ENCODE results near the gene DNAAF3. TPM values are rescaled to one million over a fixed set of nuclear protein-coding genes. Genes with fewer than 3 reads are reported as not detected.

DNAAF3 gene
- total and polyA plus RNA-seq, 8 donors, result 1.2 to 3.3 (median 2.6) TPM

DNA sequence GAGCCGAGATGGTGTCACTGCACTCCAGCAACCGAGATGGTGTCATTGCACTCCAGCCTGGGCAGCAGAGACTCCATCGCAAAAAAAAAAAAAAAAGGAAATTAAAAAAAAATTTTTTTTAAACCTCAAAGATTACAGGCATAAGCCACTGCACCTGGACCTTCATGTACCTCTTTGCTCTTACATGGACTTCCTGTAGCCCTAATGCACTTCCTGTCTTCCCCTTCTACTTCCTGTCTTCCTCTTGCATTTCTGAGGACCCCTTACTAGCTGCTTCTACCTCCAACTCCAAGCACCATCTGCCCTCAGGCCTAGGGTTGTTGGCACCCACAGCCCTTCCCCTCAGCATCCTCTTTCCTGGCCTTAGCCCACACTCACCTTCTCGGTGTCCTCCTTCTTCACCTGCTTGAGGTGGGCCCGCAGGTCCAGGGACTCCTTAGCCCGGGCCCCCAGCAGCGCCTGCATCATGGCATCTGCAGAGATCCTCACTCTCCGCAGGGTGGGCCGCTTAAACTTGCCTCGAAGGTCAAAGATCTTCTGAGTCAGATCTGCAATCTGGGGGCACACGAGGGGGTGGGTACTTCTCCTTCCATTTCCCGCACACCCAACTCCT, 12.7 kb downstream of the DNAAF3 start:
- WGBS, 2 donors, result 70 to 78% methylated on average over 12 of the region's 12 CpGs
- H3K27ac ChIP-seq, result no peak overlapping the region
- no peak overlapping the region for H3K4me3 ChIP-seq
- peaks cover 0 to 4% (median 0%) of the 10 kb centered on the region in 3 donors for H3K4me1 ChIP-seq
- H3K36me3 ChIP-seq, result no peaks in the 10 kb centered on the region
- TF ChIP-seq CTCF (IDR thresholded peaks at IDR 0.05), result no peak
- intact Hi-C loops (cut with DNase I), result no loop called here
- DNase-seq (no peak), ATAC-seq (no peak), FAIRE-seq (no peak)
- H3K27me3 ChIP-seq, result no peaks in the 10 kb centered on the region
- H3K9me3 ChIP-seq, result no peaks in the 10 kb centered on the region

DNA sequence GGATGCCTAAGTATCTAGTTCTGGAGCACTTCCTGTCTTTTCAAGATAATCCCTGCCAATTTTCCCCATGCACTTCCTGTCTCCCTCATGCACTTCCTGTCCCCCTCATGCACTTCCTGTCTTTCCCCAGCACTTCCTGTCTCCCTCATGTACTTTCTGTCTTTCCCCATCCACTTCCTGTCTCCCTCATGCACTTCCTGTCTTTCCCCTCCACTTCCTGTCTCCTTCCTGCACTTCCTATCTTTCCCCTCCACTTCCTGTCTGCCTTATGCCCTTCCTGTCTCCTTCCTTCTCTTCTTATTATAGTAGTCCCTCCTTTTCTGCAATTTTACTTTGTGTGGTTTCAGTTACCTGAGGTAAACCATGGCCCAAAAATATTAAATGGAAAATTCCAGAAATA, 14.4 kb downstream of the DNAAF3 start:
- intact Hi-C loops (cut with DNase I), result no loop called here
- no peak for TF ChIP-seq CTCF (IDR thresholded peaks at IDR 0.05)
- no peak overlapping the region for H3K27ac ChIP-seq
- no peaks in the 10 kb centered on the region for H3K27me3 ChIP-seq
- no peaks in the 10 kb centered on the region for H3K9me3 ChIP-seq
- no peaks in the 10 kb centered on the region for H3K36me3 ChIP-seq
- ATAC-seq, result no peak
- DNase-seq, result no peak
- H3K4me3 ChIP-seq, result no peak overlapping the region
- FAIRE-seq, result no peak
- peaks cover 0 to 4% (median 0%) of the 10 kb centered on the region in 3 donors for H3K4me1 ChIP-seq

- no peaks in the 10 kb centered on the region for H3K4me1 ChIP-seq
- intact Hi-C loops (cut with DNase I), result loop anchor here in 1 of 3 donors (10.0 kb wide), 1 partner anchor 265 kb away; no protein-coding TSS in a partner anchor
- no peak for TF ChIP-seq CTCF (IDR thresholded peaks at IDR 0.05)
- DNase-seq (no peak), ATAC-seq (no peak), FAIRE-seq (no peak)
- WGBS, 2 donors, result 4 to 7% methylated on average over 18 of the region's 18 CpGs
- H3K27ac ChIP-seq, result no peak within 1 kb of the TSS
- no peaks in the 10 kb centered on the region for H3K9me3 ChIP-seq
- no peaks in the 10 kb centered on the region for H3K36me3 ChIP-seq
- H3K27me3 ChIP-seq, result peaks cover 0 to 5% (median 2%) of the 10 kb centered on the region in 4 donors
- H3K4me3 ChIP-seq, result no peak within 1 kb of the TSS
These were observed 17.1 kb downstream of the DNAAF3 start, which contains the start of gene TNNT1 for GRCh38 chr19:55149078-55150003. Gene TNNT1, minus strand, starts transcription at chr19:55149206. Its CDS starts 2,049 bp downstream, at chr19:55147157.

DNA sequence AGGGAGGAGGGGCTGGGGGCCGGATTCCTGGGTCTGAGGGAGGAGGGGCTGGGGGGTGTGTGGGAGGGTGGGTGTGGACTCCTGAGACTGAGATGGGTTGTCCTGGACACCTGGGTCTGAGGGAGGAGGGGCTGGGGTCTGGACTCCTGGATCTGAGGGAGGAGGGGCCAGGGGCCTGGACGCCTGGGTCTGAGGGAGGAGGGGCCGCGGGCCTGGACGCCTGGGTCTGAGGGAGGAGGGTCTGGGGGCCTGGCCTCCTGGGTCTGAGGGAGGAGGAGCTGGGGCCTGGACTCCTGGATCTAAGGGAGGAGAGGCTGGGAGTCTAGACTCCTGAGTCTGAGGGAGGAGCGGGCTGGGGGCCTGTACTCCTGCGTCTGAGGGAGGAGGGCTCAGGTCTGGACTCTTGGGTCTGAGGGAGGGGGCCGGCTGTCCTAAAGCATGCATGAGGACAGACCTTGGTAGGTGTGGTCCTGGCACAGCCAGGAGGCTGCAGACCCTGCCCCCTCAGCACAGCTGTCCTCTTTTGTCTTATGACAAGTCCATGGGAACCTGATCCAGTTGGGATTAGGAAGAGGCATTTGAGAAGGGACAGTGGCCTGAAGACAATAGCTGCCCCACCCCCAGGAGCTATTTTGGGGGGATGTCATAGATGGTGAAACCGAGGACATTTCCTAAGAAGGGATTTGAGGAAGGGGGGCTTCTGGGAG, 18.7 kb downstream of the DNAAF3 start:
- H3K4me3 ChIP-seq, result no peak overlapping the region
- ATAC-seq (no peak), FAIRE-seq (no peak), DNase-seq (no peak)
- intact Hi-C loops (cut with DNase I), result loop anchor here in 1 of 3 donors (10.0 kb wide), 1 partner anchor 267 kb away; no protein-coding TSS in a partner anchor
- H3K9me3 ChIP-seq, result no peaks in the 10 kb centered on the region
- H3K27ac ChIP-seq, result no peak overlapping the region
- H3K4me1 ChIP-seq, result no peaks in the 10 kb centered on the region
- H3K27me3 ChIP-seq, result peaks cover 0 to 9% (median 2%) of the 10 kb centered on the region in 4 donors
- TF ChIP-seq CTCF (IDR thresholded peaks at IDR 0.05), result no peak
- WGBS, 2 donors, result 14 to 21% methylated on average over 8 to 9 of the region's 9 CpGs
- H3K36me3 ChIP-seq, result no peaks in the 10 kb centered on the region

All from pancreas (tissue), 10 donors.